Measurements from ENCODE around the gene NTRK1.

DNA sequence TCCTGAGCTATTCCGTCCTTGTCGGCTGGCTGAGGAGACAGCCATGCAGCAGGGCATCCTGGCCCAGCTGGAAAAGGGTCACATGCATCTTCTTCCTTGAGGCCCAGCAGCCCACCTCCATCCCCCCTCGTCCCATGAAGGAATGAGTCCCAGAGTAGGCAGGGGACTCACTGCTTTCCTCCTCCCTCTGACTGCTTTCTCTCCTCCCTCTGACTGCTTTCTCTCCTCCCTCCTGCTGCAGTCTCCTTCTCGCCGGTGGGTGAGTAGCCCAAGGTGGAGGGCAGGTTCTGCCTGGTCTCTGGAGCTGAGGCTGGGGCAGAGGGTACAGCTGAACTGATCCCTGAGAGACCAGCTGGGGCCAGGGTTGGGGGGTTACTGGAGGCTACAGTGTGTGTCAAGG is 13.5 kb downstream of the NTRK1 start:
- TF ChIP-seq, protein P1, sequence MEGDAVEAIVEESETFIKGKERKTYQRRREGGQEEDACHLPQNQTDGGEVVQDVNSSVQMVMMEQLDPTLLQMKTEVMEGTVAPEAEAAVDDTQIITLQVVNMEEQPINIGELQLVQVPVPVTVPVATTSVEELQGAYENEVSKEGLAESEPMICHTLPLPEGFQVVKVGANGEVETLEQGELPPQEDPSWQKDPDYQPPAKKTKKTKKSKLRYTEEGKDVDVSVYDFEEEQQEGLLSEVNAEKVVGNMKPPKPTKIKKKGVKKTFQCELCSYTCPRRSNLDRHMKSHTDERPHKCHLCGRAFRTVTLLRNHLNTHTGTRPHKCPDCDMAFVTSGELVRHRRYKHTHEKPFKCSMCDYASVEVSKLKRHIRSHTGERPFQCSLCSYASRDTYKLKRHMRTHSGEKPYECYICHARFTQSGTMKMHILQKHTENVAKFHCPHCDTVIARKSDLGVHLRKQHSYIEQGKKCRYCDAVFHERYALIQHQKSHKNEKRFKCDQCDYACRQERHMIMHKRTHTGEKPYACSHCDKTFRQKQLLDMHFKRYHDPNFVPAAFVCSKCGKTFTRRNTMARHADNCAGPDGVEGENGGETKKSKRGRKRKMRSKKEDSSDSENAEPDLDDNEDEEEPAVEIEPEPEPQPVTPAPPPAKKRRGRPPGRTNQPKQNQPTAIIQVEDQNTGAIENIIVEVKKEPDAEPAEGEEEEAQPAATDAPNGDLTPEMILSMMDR (IDR thresholded peaks at IDR 0.05): no peak
- TF ChIP-seq POLR2A (IDR thresholded peaks at IDR 0.05): no peak

All from testis (tissue), 2 donors.